HL-60 (cell line): ENCODE results near the gene TANGO6.
"Not testable (repeated sequence)": the region's sequence is repeated elsewhere in the genome, so short reads cannot be mapped to it uniquely, and the experiment has no call there.

Source experiments
- DNase-seq, 2 experiments: peaks; one replicate each; pipeline ENCODE4 v3.0.0-alpha.2; 2010 to 2020; ENCODE audit warnings: low read depth in 1 of 2, low spot score in 1 of 2
- H3K27ac ChIP-seq: fragments of 250-450 bp; sonication (Bioruptor Pico); replicated peaks from 2 replicates; pipeline ENCODE4 v1.5.1; 2020; ENCODE audit warnings: mild to moderate bottlenecking, moderate library complexity
- H3K27me3 ChIP-seq: fragments of 250-450 bp; sonication (Bioruptor Pico); 2 replicates; pipeline ENCODE4 v1.5.1; 2021; ENCODE audit warnings: mild to moderate bottlenecking, moderate library complexity; ENCODE audit not compliant: insufficient read depth, poor library complexity, severe bottlenecking
- H3K4me3 ChIP-seq: replicated peaks from 2 replicates; pipeline ENCODE4 v1.5.1; 2011; ENCODE audit warnings: mild to moderate bottlenecking, control low read depth, low read length; ENCODE audit not compliant: insufficient read depth
- GABPA ChIP-seq: IDR thresholded peaks from 2 replicates; pipeline ENCODE4 v1.6.1; 2012; ENCODE audit warnings: low read depth
- POLR2AphosphoS5 ChIP-seq: IDR thresholded peaks from 2 replicates; pipeline ENCODE4 v1.6.1; 2012; ENCODE audit warnings: low read depth
- SPI1 ChIP-seq: IDR thresholded peaks from 2 replicates; pipeline ENCODE4 v1.6.1; 2012; ENCODE audit warnings: low read depth, mild to moderate bottlenecking, borderline replicate concordance
- TF ChIP-seq, protein P1 (sequence below): IDR thresholded peaks from one replicate; pipeline ENCODE4 v1.5.1; 2011; ENCODE audit warnings: low read length, control low read depth, inconsistent platforms; ENCODE audit not compliant: insufficient read depth
- TF ChIP-seq, protein P2 (sequence below): IDR thresholded peaks from 2 replicates; pipeline ENCODE4 v1.6.1; 2012; ENCODE audit warnings: low read depth; ENCODE audit not compliant: insufficient replicate concordance

TANGO6 gene

DNA sequence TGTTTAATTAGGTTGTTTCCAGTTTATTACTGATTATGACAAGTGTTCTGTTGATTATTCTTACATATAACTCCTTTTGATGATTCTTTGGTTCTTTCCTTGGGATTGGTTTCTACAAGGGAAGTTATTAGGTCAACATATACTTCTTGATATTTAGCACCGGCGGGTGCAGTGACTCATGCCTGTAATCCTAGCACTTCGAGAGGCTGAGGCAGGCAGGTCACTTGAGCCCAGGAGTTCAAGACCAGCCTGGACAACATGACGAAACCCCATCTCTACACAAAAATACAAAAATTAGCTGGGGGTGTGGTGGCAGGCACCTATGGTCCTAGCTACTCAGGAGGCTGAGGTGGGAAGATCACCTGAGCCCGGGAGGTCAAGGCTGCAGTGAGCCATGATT lies 141.9 kb downstream of the TANGO6 start:
- H3K27me3 ChIP-seq, result no peaks in the 10 kb centered on the region
- H3K4me3 ChIP-seq, result no peak overlapping the region
- DNase-seq, result no peak
- TF ChIP-seq, protein P1, sequence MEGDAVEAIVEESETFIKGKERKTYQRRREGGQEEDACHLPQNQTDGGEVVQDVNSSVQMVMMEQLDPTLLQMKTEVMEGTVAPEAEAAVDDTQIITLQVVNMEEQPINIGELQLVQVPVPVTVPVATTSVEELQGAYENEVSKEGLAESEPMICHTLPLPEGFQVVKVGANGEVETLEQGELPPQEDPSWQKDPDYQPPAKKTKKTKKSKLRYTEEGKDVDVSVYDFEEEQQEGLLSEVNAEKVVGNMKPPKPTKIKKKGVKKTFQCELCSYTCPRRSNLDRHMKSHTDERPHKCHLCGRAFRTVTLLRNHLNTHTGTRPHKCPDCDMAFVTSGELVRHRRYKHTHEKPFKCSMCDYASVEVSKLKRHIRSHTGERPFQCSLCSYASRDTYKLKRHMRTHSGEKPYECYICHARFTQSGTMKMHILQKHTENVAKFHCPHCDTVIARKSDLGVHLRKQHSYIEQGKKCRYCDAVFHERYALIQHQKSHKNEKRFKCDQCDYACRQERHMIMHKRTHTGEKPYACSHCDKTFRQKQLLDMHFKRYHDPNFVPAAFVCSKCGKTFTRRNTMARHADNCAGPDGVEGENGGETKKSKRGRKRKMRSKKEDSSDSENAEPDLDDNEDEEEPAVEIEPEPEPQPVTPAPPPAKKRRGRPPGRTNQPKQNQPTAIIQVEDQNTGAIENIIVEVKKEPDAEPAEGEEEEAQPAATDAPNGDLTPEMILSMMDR, result no peak
- TF ChIP-seq, protein P2, sequence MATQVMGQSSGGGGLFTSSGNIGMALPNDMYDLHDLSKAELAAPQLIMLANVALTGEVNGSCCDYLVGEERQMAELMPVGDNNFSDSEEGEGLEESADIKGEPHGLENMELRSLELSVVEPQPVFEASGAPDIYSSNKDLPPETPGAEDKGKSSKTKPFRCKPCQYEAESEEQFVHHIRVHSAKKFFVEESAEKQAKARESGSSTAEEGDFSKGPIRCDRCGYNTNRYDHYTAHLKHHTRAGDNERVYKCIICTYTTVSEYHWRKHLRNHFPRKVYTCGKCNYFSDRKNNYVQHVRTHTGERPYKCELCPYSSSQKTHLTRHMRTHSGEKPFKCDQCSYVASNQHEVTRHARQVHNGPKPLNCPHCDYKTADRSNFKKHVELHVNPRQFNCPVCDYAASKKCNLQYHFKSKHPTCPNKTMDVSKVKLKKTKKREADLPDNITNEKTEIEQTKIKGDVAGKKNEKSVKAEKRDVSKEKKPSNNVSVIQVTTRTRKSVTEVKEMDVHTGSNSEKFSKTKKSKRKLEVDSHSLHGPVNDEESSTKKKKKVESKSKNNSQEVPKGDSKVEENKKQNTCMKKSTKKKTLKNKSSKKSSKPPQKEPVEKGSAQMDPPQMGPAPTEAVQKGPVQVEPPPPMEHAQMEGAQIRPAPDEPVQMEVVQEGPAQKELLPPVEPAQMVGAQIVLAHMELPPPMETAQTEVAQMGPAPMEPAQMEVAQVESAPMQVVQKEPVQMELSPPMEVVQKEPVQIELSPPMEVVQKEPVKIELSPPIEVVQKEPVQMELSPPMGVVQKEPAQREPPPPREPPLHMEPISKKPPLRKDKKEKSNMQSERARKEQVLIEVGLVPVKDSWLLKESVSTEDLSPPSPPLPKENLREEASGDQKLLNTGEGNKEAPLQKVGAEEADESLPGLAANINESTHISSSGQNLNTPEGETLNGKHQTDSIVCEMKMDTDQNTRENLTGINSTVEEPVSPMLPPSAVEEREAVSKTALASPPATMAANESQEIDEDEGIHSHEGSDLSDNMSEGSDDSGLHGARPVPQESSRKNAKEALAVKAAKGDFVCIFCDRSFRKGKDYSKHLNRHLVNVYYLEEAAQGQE, result no peak
- H3K27ac ChIP-seq, result no peak overlapping the region

GRCh38 chr16:68985855-68986254 lies 142.5 kb downstream of the TANGO6 start:
- H3K4me3 ChIP-seq, result no peak overlapping the region
- no peaks in the 10 kb centered on the region for H3K27me3 ChIP-seq
- no peak overlapping the region for H3K27ac ChIP-seq
- DNase-seq, result no peak
- TF ChIP-seq SPI1 (no peak), GABPA (no peak), POLR2AphosphoS5 (no peak)
- TF ChIP-seq, protein P2, result no peak
- TF ChIP-seq, protein P1, result no peak

DNA sequence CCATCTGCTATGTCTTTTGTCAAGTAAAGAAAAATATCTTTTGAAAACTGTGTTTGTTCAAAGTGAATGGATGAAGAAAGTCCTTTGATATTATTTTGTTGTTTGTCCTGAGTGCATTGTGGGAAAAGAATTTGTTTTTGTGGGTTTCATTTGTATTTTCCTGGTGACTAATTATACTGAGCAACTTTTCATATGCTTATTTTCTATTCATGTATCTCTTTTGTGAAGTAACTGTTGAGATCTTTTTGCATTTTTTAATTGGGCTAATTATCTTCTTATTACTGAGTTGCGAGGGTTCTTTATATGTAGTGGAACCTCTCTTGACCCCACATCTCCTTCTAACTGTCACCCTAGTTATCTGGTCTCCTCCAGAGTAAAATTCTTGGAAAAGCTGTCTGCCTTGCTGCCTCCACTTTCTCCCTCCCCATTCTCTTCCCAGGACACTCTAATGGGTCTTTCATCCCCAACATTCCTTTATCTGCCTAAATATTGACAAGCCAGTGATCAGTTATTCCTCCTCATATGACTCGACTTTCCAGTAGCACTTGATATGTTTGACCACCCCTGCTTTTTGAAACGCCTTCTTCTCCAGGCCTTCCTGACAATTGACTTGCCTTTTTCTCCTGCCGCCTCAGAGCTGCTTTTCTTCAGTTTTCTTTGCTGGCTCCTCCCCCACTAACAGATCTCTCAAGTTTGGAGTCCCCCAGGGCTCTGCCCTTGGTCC lies 144.6 kb downstream of the TANGO6 start:
- DNase-seq, result no peak
- H3K4me3 ChIP-seq, result no peak overlapping the region
- no peaks in the 10 kb centered on the region for H3K27me3 ChIP-seq
- no peak overlapping the region for H3K27ac ChIP-seq
- TF ChIP-seq SPI1, result no peak
- TF ChIP-seq GABPA, result no peak
- no peak for TF ChIP-seq POLR2AphosphoS5
- TF ChIP-seq, protein P1, result no peak
- TF ChIP-seq, protein P2, result no peak

GRCh38 chr16:68990172-68990845 lies 147.0 kb downstream of the TANGO6 start:
- H3K27ac ChIP-seq, DNase-seq, H3K27me3 ChIP-seq, H3K4me3 ChIP-seq: not testable (repeated sequence)
